C4-2B (cell line): ENCODE data around the gene BORCS6.

Experiments
- H3K27ac ChIP-seq: fragments of 450-650 bp; 2 replicates; pipeline ENCODE4 v1.5.1; 2017
- ZFX ChIP-seq: fragments of 450-650 bp; IDR thresholded peaks from 2 replicates; pipeline ENCODE4 v1.6.1; 2017
- TF ChIP-seq, protein P1 (sequence below): fragments of 450-650 bp; conservative IDR thresholded peaks from 2 replicates; pipeline ENCODE4 v1.5.1; 2017; ENCODE audit warnings: mild to moderate bottlenecking

Gene BORCS6

DNA sequence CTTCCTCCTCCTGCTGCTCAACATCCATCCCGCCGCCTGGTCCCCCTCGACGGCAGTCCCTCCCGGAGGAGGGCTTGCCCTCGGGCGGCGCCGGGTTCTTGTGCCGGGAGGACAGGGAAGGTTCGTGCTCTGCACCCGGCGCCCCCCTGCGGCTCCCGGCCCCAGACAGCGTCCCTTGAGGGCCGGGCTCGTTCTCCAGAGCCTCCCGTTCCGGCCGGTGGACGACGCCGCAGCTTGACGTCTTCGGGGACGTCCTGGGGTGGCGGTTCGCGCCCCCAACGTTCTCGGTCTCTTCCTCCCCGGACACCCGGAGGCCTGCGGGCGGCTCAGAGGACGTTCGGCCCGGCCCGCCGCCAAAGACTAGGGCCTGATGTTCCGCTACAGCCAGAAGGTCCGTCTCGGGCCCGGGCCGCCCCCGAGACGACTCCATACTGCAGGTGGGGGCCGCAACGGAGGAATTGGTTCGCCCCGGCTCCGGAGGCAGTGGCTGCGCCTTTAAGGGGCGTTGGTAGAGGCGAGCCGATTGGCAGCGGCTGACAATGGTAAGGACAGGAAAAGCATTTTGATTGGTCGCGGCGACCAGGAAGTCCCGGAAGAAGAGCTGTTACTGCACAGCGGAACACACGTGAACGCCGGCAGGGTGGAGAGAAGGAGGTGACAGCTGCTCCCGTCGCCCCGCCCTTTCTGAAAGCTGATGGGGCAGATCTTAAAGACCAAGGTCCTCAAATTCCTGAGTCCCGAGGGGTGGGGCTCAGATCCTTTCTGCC lies at the start of gene BORCS6:
BORCS6 (minus strand) TSS at position 470 of the 767 bp plus-strand sequence; CDS start at position 430, 40 bp downstream.
- H3K27ac ChIP-seq: peak within 1 kb of the TSS; percentile 91
- TF ChIP-seq, protein P1, sequence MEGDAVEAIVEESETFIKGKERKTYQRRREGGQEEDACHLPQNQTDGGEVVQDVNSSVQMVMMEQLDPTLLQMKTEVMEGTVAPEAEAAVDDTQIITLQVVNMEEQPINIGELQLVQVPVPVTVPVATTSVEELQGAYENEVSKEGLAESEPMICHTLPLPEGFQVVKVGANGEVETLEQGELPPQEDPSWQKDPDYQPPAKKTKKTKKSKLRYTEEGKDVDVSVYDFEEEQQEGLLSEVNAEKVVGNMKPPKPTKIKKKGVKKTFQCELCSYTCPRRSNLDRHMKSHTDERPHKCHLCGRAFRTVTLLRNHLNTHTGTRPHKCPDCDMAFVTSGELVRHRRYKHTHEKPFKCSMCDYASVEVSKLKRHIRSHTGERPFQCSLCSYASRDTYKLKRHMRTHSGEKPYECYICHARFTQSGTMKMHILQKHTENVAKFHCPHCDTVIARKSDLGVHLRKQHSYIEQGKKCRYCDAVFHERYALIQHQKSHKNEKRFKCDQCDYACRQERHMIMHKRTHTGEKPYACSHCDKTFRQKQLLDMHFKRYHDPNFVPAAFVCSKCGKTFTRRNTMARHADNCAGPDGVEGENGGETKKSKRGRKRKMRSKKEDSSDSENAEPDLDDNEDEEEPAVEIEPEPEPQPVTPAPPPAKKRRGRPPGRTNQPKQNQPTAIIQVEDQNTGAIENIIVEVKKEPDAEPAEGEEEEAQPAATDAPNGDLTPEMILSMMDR: no peak; the same call in 1 of the 2 replicates
- no peak; the same call in 1 of the 2 replicates for TF ChIP-seq ZFX

DNA sequence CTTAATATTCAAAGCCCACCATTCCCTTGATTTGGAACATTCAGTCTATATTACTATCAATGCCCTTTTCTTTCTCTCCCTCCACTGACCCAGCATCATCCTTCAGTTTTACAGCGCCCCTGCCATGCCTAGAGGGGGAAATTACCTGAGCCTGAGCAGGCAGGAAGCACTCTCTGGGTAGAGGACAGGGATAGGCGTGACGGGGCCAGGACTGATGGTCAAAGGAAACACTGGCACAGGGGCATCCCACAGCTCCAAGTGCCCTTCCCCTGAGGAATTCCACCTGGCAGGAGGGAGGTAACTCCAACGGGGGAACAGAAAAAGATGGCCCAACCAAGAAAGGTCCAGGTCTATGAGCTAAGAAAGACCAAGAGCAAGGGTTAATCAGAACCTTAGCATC lies 47.9 kb upstream of the BORCS6 start:
- H3K27ac ChIP-seq: peak overlapping the region; percentile 69
- no peak for TF ChIP-seq ZFX
- TF ChIP-seq, protein P1: no peak

GRCh38 chr17:8237175-8237574 lies 47.2 kb upstream of the BORCS6 start:
- TF ChIP-seq, protein P1: no peak
- no peak for TF ChIP-seq ZFX
- peak overlapping the region; percentile 69; the same call in 1 of the 2 replicates for H3K27ac ChIP-seq

DNA sequence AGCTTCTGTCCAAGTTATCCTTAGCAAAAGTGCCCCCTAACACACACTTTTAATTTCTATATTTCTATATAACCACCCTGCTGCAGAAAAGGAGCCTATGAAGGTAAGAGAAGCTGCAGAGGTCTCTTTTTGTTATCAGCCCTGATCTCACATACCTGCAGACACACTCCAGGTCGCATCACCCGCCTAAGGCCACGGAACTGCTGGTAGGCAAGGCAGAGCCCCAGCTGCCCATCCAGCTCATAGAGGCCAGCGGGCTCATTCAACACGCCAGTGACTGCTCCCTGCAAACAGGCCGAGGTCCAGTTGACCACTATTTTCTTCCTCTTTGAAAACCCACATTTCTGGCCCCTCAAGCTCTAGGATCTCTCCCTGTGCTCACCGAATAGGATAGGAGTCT lies 45.7 kb upstream of the BORCS6 start:
- TF ChIP-seq, protein P1: no peak
- no peak for TF ChIP-seq ZFX
- H3K27ac ChIP-seq: peak overlapping the region; percentile 27; the same call in 1 of the 2 replicates

GRCh38 chr17:8234361-8235270 lies 44.6 kb upstream of the BORCS6 start:
- H3K27ac ChIP-seq: no peak overlapping the region
- no peak for TF ChIP-seq ZFX
- TF ChIP-seq, protein P1: no peak

DNA sequence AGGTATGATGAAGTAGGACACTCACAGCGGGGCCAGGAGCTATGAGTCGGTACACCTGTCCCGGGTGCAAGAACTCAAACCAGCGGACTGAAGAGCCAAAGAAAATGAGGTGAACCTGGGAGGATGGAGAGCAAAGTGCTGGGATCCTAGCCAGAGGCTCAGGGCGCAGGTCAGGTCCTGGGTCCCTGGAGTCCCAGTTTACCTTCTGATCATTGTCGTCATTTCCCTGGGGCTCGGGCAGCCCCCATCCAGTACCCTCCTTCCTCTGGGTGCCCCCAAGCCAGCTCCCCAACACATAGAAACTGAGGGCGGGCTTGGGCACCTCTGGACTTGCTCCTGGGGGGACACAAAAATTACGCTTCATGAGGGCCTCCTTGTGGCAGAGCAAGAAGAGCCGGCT lies 41.7 kb upstream of the BORCS6 start:
- no peak for TF ChIP-seq ZFX
- TF ChIP-seq, protein P1: no peak
- H3K27ac ChIP-seq: no peak overlapping the region

GRCh38 chr17:8227238-8227581 lies 37.2 kb upstream of the BORCS6 start:
- TF ChIP-seq ZFX: no peak
- TF ChIP-seq, protein P1: no peak
- H3K27ac ChIP-seq: peak overlapping the region; percentile 60
